Left colon (tissue), 2 donors: ENCODE results near the gene COPS2. TPM values are rescaled to one million over a fixed set of nuclear protein-coding genes. Genes with fewer than 3 reads are reported as not detected.

Source experiments
- ATAC-seq: fragments of 200-7000 bp; cut with Tn5 transposase; one replicate; pipeline ENCODE4 v1.9.1; 2020; ENCODE audit warnings: mild to moderate bottlenecking, moderate library complexity
- DNase-seq, 2 donors: peaks; one replicate each; pipeline ENCODE4 v3.0.0-alpha.2; 2020
- intact Hi-C, 2 donors: fragments of 100-400 bp; cut with DNase I in 1 of 2; cut with micrococcal nuclease in 1 of 2; formaldehyde crosslinking; loops; one replicate each; pipeline versions ENCODE4 v1.11.2 to v1.14.0; 2022; cut with DNase I, micrococcal nuclease
- total RNA-seq, 2 donors: library from RNA; stranded (reverse); fragmentation: NEBNext Ultra II Directional; extraction: Animal tissue kit (Norgen Biotek cat#: 25700); gene quantifications; one replicate each; pipeline ENCODE4 v1.2.1, GENCODE V29; 2021
- donor health status: DM: no; HTN: no; CAD: no.
- donor health status: DM: yes; HTN: yes; CAD: no.

Gene COPS2
- total RNA-seq, 2 donors from 2014 or later, result 44.3 to 48.1 TPM

DNA sequence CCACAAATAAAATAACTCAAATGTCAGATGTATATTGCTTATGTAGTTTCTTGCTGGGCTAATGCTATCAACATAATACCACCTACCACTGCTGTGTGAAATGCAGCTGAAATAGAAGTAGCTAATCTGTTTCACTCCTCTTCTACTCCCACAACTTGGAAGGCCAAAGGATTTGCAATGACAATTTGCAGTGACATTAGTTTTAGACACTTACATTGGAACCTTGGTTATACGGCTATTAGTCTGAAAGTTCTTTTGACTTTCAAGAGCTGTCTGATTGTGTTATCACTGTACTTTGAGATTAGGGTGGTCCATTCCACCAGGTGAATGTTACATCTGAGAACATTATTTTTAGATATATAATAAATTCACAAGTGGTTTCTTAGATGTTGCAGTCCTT, 33.5 kb downstream of the COPS2 start:
- intact Hi-C loops, result no loop called here
- no peak for ATAC-seq
- no peak for DNase-seq

- DNase-seq (no peak), ATAC-seq (no peak)
- intact Hi-C loops, result no loop called here
Measured at GRCh38 chr15:49120832-49121231, 34.6 kb downstream of the COPS2 start.

DNA sequence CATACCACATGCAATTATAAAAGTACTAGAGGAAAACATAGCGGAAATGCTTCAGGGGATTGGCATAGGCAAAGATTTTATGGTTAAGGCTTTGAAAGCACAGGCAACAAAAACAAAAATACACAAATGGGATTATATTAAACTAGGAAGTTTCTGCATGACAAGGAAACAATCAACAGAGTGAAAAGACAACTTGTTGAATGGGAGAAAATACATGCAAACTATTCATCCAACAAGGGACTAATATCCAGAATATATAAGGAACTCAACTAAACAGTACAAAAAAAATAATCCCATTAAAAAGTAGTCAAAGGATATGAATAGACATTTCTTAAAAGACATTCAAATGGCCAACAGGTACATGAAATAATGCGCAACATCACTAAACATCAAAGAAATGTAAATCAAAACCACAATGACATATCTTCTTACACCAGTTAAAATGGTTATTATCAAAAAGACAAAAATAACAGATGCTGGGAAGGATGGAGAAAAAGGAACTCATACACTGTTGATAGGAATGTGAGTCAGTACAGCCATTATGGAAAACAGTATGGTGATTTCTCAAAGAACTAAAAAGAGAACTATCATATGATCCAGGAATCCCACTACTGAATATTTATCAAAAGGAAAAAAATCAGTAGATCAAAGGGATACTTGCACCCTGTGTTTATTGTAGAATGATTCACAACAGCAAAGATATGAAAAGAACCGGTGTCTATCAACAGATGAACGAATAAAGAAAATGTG, 39.1 kb downstream of the COPS2 start:
- no peak for ATAC-seq
- intact Hi-C loops, result no loop called here
- DNase-seq, result no peak

DNA sequence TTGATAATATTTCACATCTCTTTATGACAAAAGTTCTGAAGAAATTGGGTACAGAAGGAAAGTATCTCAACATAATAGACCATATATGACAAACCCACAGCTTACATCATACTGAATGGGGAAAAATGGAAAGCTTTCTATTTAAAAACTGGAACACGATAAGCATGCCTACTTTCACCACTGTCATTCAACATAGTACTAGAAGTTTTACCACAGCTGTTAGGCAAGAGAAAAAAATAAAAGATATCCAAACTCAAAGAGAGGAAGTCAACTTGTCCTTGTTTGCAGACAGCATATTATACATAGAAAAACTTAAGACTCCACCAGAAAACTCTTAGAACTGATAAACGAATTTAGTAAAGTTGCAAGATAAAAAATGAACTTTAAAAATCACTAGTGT, 40.3 kb downstream of the COPS2 start:
- ATAC-seq, result no peak
- no peak for DNase-seq
- intact Hi-C loops, result no loop called here

DNA sequence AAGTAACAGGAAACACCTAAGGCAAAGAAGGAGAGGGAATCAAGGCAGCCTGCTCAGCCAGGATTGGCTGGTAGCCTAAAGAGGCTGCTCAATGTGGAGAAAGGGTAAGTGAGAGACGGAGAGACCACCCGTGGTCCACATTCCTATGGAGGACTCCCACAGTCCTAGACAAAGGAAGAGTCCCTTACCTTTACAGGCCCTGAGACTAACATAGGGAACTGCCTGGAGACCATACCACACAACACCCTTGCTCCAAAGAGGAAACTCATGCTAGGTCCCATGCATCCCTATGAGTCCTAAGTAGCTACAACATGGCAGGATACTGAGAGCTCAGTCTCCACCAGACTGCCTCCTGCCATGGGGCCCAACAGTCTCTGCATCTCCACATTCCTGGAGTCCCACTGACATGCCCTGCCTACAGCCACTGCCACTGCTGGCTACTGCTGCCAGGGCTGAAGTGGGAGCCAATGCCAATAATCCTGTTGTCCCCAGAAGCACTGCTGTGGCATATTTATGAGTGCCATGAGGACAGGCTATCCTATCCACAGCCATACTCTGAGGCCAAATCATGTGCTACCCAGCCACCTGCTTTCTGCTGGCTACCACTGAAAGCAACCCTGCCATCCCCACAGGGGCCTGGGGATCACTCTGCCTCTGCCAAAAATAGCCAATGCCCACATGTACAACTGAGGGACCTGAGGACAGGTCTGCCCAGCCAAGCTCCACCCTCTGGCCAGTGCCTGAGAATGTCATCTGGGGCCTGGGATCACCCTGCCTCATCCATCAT, 45.0 kb downstream of the COPS2 start:
- ATAC-seq, result no peak
- intact Hi-C loops, result no loop called here
- DNase-seq, result no peak

DNA sequence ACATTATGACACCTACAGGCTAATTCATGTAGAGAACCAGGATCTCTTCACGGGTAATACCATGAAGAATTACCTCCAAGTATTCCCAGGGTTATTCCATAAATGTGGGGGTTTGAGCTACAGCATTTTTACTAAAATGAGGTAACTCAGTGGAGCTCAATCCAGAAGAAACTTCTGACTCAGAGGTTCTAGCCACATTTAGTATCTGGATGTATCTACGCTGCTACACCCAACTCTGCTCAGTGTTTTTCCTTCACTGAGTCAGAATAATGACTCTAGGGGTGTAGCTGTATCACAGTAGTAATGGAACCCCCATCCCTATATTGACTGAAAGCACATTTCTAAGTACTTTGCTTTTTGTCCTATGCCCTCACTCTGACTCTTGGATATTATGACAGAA, 52.4 kb downstream of the COPS2 start:
- DNase-seq, result no peak
- no peak for ATAC-seq
- intact Hi-C loops, result no loop called here

DNA sequence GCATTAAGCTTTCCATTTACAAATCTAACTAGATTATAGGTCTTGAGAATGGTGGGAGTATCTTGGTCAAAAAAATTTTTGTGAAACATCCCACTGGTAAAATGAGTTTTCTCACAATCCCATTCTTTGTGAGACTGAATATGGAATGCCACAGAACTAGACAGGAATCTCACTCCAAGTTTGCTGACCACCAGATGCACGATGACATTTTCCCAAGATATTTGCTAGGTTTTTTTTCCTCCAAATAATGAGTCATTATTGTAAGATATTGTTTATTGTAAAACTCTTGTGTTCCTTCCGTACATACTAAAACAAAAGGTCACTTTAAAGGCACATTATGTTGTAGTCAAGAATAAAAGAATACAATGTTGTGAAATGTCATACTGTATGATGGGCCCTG, 53.9 kb downstream of the COPS2 start:
- ATAC-seq (no peak), DNase-seq (no peak)
- intact Hi-C loops, result no loop called here

DNA sequence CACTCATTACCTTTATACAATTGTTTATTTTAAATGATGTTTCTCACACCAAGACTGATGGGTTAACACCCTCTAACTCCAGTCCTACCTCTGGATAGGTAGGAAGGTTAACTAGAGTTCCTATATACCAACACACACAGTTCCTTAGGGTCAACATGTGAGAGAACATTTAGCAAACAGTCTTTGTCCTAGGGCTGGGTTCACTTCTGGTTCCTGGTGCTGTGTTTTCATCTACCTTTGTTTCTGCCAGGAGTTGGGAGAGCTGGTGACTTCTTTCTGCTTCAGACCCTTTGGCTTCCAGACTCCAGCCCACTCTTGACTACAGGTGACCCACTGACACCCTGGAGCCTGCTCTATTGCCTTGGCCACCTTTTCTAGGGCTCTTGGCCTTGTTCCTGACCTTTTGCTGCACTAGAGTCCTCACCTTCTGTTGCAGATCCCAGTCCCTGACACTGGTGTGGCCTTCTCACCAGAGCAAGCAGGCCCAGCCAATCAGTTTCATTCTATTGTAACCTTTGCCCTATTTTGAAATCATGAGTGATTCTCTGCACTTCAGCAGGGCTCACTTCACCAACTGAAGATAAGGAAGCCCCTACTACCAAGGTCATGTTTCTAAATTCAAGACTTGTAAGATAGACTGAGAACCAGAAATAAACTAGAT, 59.2 kb downstream of the COPS2 start:
- DNase-seq (no peak), ATAC-seq (peak; percentile 88)
- intact Hi-C loops, result no loop called here

- DNase-seq (no peak), ATAC-seq (no peak)
- intact Hi-C loops, result no loop called here
Measured at GRCh38 chr15:49094923-49095322, 60.5 kb downstream of the COPS2 start.

DNA sequence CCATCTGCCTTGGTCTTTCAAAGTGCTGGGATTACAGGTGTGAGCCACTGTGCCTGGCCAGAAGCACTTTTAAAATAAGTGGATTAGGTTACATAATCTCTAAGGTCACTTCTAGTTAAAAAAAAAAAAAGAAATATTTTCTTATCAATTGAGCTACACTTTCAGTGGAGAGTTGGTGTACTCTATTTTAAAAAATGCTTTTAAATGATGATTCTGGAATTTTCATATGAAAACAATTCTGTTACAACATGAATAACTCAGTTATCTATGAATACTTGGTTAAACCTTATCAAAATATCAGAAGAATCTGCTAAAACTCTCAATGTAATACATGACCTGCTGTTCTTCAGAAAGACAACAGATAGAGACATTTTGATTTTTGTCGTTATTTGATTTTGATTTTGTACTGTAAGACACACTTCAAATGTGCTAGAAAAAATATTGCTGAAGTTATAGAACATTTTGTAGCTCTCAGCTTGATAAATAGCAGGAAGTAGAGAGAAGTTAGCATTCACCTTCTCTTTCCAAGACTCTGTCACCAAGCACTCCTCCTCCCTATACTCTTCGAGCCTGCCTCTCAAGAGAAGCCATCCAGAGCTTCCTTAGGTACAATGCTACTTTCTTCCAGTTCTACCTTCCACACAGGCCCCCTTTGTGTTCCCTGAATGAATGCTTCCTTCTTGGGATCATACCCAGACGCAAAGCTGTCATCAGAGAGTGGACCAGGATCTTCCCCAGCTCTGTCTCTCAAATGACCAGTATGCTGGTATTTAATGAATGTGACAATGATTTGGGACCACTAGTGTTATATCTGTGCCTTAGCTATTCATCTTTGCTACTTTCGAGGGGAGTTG, 61.9 kb downstream of the COPS2 start:
- DNase-seq (no peak), ATAC-seq (no peak)
- intact Hi-C loops, result no loop called here

DNA sequence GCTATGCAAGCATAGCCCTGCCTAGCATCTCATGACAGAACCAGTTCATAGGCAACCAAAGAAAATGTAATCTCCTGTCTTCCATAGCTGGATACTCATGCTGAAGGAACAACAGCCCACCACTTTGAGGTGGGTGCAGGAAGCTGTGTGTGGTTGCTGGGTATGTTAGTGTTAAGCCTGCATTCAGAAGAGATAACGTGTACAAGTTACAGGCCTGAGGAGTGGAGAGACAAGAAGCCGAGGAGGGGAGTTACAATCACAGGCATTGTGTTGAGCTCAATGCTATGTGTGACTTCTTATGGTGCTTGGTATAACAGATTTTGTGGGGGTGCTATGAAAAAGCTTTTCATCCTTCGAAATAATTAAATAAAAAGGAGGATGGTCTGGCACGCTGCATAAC, 66.4 kb downstream of the COPS2 start:
- DNase-seq (no peak), ATAC-seq (no peak)
- intact Hi-C loops, result no loop called here

GRCh38 chr15:49085696-49086459, 69.5 kb downstream of the COPS2 start:
- ATAC-seq (no peak), DNase-seq (no peak)
- intact Hi-C loops, result no loop called here

DNA sequence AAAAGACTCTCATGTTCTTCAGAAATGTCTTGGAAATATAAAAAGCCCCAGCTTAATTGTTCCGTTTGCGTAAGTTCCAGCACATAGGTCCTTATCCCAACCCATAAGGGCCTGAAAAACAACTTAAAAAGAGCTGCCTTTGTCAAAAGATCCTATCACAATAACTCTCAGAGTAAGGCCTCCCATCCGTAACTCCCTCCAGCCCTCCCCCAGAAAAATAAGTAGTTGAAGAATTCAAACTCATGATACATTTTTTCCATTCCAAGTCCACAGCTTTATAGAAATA, 71.2 kb downstream of the COPS2 start:
- intact Hi-C loops, result no loop called here
- no peak for DNase-seq
- ATAC-seq, result no peak

GRCh38 chr15:49083401-49084284, 71.8 kb downstream of the COPS2 start:
- ATAC-seq, result no peak
- DNase-seq, result no peak
- intact Hi-C loops, result no loop called here

DNA sequence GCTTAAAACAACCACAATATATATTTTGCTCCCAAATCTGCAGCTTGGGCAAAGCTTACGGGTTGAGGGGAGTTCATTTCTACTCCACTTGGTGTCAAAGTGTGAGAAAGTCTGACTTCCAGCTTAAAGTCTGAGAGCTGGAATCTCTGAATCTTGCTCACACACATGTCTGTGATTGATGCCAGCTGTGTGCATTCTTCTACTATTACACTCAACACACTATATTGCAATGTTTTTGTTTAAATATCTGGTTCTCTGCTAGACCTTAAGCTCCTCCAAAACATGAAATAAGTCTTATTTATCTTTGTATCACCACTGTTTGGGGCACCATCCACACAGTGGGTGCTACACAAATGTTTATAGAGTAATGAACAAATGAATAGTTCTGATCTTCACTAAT, 72.4 kb downstream of the COPS2 start:
- no peak for ATAC-seq
- intact Hi-C loops, result no loop called here
- no peak for DNase-seq

GRCh38 chr15:49079340-49080039, 75.9 kb downstream of the COPS2 start:
- ATAC-seq (no peak), DNase-seq (no peak)
- intact Hi-C loops, result no loop called here

- ATAC-seq (no peak), DNase-seq (no peak)
- intact Hi-C loops, result no loop called here
Measured at GRCh38 chr15:49075881-49076280, 79.5 kb downstream of the COPS2 start.
